Stimulated activated CD4-positive, alpha-beta T cell treated with anti-CD3 and anti-CD28 coated beads, Interleukin-2, amount 100 ng/mL, for 48 hours (primary cell): Measurements from ENCODE around the gene ANTXR2.

Source experiments
- DNase-seq, 2 donors: peaks; one replicate each; pipeline ENCODE4 v3.0.0-alpha.2; 2020

Gene ANTXR2

GRCh38 chr4:80065601-80066000, 7.4 kb downstream of the ANTXR2 start:
- no peak for DNase-seq

- DNase-seq: no peak
These were observed 10.5 kb downstream of the ANTXR2 start for GRCh38 chr4:80062527-80062926.

GRCh38 chr4:80060804-80061203, 12.2 kb downstream of the ANTXR2 start:
- DNase-seq: no peak

GRCh38 chr4:80058740-80059139, 14.3 kb downstream of the ANTXR2 start:
- DNase-seq: no peak

GRCh38 chr4:80054375-80054774, 18.7 kb downstream of the ANTXR2 start:
- no peak for DNase-seq

- DNase-seq: no peak
These were observed 19.7 kb downstream of the ANTXR2 start for GRCh38 chr4:80053140-80053910.

- no peak for DNase-seq
These were observed 23.1 kb downstream of the ANTXR2 start for GRCh38 chr4:80049813-80050534.

- DNase-seq: no peak
These were observed 23.6 kb downstream of the ANTXR2 start for GRCh38 chr4:80049402-80049801.

- no peak for DNase-seq
These were observed 27.2 kb downstream of the ANTXR2 start for GRCh38 chr4:80045786-80046185.

GRCh38 chr4:80043541-80043940, 29.5 kb downstream of the ANTXR2 start:
- no peak for DNase-seq

- no peak for DNase-seq
These were observed 30.2 kb downstream of the ANTXR2 start for GRCh38 chr4:80042821-80043220.

- no peak for DNase-seq
These were observed 35.2 kb downstream of the ANTXR2 start for GRCh38 chr4:80037864-80038263.

GRCh38 chr4:80036949-80037685, 35.9 kb downstream of the ANTXR2 start:
- no peak for DNase-seq

- DNase-seq: no peak
These were observed 36.7 kb downstream of the ANTXR2 start for GRCh38 chr4:80036306-80036705.

GRCh38 chr4:80035336-80035735, 37.7 kb downstream of the ANTXR2 start:
- DNase-seq: no peak

GRCh38 chr4:80033581-80033980, 39.4 kb downstream of the ANTXR2 start:
- no peak for DNase-seq

GRCh38 chr4:80029364-80029763, 43.7 kb downstream of the ANTXR2 start:
- DNase-seq: no peak

- DNase-seq: no peak
These were observed 45.4 kb downstream of the ANTXR2 start for GRCh38 chr4:80027611-80028010.

- no peak for DNase-seq
These were observed 46.9 kb downstream of the ANTXR2 start for GRCh38 chr4:80026100-80026499.

- DNase-seq: no peak
These were observed 48.7 kb downstream of the ANTXR2 start for GRCh38 chr4:80024335-80024734.

- no peak for DNase-seq
These were observed 50.7 kb downstream of the ANTXR2 start for GRCh38 chr4:80022282-80022681.

GRCh38 chr4:80017125-80017854, 55.7 kb downstream of the ANTXR2 start:
- DNase-seq: no peak

GRCh38 chr4:80016506-80016905, 56.5 kb downstream of the ANTXR2 start:
- DNase-seq: no peak
